GM04504 (cell line): ENCODE data around the gene CTBP1.
"Not testable (repeated sequence)": the region's sequence is repeated elsewhere in the genome, so short reads cannot be mapped to it uniquely, and the experiment has no call there.

Experiments used
- DNase-seq: peaks from one replicate; pipeline ENCODE4 v3.0.0-alpha.2; 2012; ENCODE audit warnings: low read depth

CTBP1 gene

DNA sequence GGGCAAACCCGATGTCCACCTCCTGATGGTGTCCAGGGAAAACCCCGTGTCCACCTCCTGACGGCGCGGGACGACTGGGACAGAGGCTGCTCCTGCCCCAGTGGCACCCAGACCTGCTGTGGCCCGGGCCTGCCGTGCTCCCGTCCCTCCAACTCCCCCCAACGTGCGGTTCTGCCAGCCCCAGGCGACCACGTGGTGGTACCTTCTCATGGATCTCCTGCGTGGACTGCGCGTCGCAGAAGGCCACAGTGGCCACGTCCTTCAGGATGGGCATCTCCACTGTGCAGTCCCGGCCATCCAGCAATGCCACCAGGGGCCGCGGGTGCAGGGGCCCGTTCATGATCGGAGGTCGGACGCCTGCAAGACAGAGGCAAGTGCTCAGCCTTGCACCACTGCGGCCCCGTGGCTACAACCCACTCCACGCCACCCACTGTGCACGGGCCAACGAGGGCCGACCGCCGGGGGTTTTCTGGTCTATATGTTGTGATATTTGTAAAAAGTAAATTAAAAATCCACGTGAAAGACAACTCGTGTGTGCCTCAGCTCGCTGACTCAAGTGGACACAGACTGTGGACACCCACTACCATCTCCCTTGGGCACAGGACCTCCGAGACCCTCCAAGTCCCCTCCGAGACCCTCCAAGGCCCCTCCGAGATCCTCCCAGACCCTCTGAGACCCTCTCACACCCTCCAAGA is 10.8 kb downstream of the CTBP1 start:
- no peak for DNase-seq

DNA sequence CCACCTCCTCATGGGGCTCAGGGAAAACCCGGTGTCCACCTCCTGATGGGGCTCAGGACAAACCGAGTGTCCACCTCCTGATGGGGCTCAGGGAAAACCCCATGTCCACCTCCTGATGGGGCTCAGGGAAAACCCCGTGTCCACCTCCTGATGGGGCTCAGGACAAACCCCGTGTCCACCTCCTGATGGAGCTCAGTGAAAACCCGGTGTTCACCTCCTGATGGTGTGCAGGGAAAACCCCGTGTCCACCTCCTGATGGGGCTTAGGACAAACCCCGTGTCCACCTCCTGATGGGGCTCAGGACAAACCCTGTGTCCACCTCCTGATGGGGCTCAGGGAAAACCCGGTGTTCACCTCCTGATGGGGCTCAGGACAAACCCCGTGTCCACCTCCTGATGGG is 11.7 kb downstream of the CTBP1 start:
- not testable (repeated sequence) for DNase-seq

DNA sequence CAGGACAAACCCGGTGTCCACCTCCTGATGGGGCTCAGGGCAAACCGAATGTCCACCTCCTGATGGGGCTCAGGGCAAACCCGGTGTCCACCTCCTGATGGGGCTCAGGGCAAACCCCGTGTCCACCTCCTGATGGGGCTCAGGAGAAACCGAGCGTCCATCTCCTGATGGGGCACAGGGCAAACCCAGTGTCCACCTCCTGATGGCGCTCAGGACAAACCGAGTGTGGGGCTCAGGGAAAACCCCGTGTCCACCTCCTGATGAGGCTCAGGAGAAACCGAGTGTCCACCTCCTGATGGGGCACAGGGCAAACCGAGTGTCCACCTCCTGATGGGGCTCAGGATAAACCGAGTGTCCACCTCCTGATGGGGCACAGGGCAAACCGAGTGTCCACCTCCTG is 12.1 kb downstream of the CTBP1 start:
- DNase-seq: not testable (repeated sequence)

DNA sequence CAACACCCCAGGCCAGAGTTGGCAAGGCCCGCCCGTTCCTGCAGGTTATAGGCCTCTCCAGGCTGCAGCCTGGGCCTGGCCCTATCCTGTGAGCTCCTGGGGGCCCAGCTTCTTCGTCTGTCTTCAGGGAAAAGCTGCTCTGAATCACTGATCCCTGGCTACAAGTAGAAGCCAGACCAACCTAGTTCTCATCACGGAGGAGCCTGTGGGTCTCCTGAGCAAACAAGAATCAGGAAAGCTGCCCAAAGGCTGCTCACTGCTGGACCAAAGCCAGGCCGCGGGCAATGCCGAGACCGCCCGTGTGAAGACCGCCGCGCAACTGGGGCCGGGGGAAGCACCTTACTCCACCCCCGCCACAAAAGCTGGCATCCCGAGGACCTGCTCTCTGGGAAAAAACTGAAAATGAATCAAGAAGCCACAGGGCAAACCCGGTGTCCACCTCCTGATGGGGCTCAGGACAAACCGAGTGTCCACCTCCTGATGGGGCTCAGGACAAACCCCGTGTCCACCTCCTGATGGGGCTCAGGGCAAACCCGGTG is 12.8 kb downstream of the CTBP1 start:
- no peak for DNase-seq

DNA sequence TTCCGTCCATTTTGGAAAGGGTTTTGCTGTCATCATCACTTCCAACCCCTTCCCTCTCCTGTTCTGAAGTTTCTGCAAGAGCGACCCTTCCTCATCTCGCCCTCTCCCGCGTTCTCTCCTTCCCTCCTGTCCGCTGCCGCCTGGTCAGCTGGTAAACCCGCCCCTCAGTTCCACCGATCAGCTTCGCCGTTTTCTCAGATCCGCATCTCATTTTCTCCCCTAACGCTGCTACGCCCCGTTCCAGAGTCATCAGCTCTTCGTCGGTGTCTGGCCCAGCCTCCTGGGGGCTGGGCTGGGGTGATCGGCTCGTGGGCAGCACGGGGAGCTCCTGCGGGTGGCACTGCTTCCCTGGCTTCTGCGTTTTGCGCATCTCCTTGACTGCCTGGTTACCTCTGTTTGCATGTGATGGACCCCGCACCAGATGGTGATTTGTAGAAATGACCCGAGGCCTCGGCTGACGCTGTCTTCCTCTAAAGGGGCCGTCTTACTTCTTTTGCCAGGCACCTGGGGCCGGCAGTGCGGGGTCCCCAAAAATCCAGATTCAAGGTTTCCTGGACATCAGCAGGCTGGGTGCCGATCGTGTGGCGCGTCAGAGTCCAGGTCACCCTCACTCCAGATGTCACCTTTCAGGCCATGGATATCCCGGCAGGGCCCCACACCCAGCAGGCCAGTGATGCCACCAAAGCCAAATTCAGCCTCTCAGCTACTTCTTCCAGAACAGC is 13.4 kb downstream of the CTBP1 start:
- no peak for DNase-seq

- no peak for DNase-seq
Measured at GRCh38 chr4:1234811-1235292, 14.1 kb downstream of the CTBP1 start.

DNA sequence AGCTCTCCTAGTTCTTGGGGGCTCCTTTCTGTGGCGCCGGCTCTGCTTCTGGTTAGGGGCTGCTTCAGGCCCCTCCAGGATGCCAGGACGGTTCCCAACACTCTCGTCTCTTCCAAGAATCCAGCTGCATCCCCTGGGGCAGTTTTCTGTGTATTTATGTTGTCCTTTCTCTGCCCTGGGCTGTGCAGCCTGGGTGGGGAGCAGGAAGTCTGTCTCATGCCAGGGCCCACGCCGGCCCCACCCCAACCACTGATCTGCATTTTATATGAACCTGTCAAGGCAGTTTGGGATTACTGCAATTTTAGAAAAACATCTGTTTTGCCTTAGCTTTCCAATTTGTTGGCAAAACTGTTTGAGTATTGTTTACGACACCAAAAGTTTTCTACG is 14.6 kb downstream of the CTBP1 start:
- DNase-seq: peak; percentile 32

DNA sequence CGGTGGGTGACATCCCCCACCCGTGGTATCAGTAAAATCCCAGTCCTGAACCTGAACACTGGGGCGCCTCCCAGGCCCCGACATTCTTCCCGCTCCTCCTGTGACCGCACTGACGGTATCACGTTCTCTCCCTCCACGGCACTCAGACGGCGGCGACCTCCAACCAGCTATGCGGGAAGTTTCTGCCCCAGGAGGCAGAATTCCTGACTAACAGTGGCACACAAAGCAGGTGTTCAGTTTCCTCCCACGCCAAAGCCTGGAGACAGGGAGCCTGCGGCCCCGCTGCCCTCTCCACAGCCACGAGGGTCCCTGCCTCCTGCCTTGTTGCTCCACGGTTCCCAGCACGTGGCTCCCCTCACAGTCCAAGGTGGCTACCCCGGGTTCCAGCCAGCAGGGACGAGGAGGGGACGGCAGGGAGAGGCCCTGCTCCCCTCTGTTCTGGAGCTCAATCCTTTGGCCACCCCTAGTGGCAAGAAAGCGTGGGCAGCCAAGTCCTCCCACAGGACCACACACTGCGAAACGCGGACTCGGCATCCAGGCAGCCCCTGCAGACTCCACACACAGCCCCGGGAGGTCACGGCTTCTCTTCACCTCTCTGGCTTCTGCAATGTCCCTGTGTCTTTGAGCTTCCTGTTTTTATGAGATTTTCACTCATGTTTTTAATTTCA is 15.2 kb downstream of the CTBP1 start:
- no peak for DNase-seq

GRCh38 chr4:1232661-1233621 is 16.0 kb downstream of the CTBP1 start:
- no peak for DNase-seq

DNA sequence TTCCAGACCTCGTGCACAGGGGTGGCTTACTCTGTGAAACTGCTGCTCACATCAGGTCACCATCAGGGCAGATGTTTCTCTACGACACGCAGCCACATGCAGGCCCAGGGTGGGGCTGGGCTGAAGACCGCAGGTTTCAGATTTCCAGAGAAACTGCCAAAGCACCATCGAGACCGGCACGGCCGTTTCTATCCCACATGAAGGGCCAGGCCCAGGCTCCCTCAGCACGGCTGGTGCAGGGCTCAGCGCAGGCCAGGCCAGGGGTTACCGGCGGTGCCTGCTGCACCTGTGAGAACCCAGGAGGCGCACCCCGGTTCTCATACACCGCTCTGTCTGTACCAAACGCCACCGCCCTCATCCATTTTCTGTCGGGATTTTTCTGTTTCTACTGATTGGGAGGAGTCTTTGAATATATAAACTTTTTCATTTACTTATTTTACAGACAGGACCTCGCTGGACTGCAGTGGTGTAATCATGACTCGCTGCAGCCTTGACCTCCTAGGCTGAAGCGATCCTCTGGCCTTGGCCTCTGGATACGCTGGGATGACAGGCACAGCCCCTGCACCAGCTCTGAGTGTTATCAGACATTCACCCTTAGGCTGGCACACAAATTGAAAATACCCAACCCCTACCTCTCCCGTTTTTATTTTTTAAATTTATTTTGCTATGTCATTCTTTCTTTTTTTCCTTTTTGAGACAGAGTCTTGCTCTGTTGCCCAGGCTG is 17.1 kb downstream of the CTBP1 start:
- no peak for DNase-seq

GRCh38 chr4:1230971-1231636 is 17.8 kb downstream of the CTBP1 start:
- no peak for DNase-seq

DNA sequence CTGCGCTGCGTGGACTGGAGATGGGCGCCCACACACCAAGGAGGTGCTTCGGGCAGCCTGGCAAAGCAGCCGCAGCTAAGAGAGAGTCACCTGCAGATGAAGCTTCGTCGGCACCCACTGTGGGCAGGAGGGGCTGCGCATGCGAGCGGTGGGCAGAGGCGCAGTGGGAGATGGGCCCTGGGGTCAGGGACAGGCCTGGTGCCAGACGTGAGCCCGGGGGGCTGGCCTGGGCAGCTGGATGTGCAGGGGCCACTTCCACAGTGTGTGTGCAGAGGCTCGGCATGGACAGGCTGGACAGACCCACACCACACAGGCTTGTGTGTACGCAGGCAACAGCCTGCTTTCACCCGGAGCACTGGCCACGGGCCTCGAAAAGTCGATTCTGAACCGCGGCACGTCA is 18.6 kb downstream of the CTBP1 start:
- no peak for DNase-seq

DNA sequence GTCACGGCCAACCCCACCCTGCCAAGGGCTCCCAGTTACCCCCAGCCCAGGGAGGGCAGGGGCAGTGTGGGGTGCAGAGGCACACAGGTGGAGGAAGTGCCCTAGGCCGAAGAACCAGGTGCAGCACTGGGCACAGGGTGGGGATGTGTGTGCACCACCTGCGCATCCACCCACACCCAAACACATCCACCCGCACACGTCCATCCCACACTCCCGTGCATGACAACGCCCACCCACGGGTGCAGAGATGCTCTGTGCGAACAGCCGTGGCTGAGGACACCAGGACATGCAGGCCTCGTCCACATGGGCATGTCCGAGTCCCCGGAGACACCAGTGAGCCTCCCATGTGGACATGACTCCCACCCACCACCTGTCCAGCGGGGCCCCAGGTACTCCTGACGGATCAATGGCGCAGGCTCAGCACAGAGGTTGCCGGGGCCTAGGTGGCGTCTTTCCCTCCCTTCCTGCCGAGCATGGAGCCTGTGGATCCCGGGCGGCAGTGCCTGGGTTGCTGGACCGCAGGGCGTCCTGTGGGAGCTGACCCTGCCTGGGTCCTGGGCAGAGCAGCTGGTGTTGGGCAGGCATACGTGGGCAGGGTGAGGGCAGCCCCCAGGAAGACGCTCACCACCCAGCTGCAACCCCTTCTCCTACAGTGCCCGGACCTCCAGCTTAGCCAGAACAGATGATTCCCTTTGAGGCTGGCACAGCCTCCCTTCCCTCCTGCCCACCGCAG is 19.6 kb downstream of the CTBP1 start:
- no peak for DNase-seq

DNA sequence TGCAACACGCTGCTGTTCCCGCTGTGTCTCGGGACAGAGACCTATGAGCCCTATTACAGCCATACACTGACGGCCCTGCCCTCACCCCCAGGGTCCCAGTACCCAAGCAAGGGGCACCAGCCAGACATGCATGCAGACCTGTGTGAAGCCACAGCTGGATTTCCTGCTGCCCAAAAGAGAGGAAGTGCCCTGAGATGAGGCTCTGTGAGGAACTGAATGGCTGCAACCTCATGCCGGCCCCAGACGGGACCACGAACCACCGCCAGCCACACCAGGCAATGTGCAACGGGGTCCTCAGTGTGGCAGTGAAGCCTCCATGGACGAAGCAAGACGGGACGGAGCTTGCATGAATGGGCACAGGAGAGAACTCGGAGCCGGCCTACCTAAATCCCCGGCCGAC is 21.1 kb downstream of the CTBP1 start:
- DNase-seq: no peak

DNA sequence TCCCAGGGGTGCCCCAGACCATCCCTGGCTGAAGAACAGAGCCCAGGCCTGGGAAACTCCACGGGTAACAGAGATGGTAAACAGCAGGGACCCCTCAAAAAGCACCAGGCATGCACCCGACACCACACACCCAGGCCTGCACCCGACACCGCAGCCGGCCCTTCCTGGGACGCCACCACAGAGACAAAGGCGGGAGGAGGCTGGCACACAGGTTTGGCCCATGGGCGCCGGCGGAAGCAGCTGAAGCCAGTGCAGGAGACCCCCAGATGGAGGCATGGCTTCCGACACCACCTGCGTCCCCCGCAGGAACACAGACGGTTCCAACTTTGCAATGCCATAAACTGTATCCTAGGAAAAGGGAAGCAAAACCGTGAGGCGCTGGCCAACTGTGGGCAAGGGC is 22.3 kb downstream of the CTBP1 start:
- DNase-seq: no peak

DNA sequence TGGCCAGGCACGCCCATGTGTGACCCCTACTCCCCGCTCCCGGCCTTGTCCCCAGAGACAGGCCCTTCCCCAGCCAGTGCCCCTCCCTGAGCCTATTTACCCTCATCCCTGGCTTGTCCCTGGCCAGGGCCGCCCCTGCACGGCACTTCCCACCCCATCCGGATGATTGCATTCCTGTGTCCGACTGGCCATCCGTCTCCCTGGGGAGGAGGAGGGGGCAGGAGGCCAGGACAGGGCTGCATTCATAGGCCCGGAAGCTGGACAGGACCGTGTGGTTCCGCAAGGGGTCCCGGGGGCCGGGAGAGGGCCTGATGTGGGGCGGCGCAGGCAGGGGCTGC is 22.8 kb downstream of the CTBP1 start:
- DNase-seq: no peak

GRCh38 chr4:1225272-1226143 is 23.4 kb downstream of the CTBP1 start:
- DNase-seq: no peak

GRCh38 chr4:1223841-1224809 is 24.8 kb downstream of the CTBP1 start:
- no peak for DNase-seq
